SK-N-MC (cell line): ENCODE results near the gene SMC1B.

Experiments
- EZH2 ChIP-seq: fragments of 200-600 bp; sonication (generic); IDR thresholded peaks from one replicate; pipeline ENCODE4 v1.6.1; 2017; ENCODE audit warnings: antibody characterized with exemption
- POLR2AphosphoS5 ChIP-seq: IDR thresholded peaks from 2 replicates; pipeline ENCODE4 v1.6.1; 2012; ENCODE audit warnings: mild to moderate bottlenecking, low read depth, low read length, borderline replicate concordance

DNA sequence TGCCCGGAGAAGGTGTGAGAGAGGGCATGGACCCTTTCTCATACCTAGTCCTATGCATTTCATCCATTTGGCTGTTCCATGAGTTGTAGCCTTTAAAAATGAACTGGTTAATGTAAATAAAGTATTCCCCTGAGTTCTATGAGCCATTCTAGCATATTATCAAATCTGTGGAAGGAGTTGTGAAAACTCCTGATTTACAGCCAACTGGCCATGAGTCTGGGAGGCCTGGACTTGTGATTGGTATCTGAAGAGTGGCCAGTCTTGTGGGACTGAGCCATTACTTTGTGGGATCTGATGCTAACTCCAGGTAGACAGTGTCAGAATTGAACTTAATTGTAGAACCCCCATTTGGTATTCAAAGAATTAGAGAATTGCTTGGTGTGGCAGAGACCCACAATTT, 55.3 kb downstream of the SMC1B start:
- TF ChIP-seq POLR2AphosphoS5, result no peak
- no peak for TF ChIP-seq EZH2
